ENCODE measurements around the gene UBQLNL.

The UBQLNL gene

GRCh38 chr11:5531053-5531831 lies 14.7 kb upstream of the UBQLNL start:
- no peak for TF ChIP-seq CTCF (IDR thresholded peaks at IDR 0.05; ENCODE audit: insufficient read depth, low read length, missing control alignments)
- no peak overlapping the region for H3K4me3 ChIP-seq (ENCODE audit: low read depth, low read length)
- ChIA-PET CTCF (interaction anchor here (1.2 kb wide), 1 partner anchor 56 kb away, joined by 3 read pairs; no protein-coding TSS in a partner anchor), POLR2A (no interaction called here)
- no peak for DNase-seq (ENCODE audit: low read depth, low spot score)

- H3K4me3 ChIP-seq (ENCODE audit: low read depth, low read length): no peak overlapping the region
- ChIA-PET POLR2A (no interaction called here), CTCF (no interaction called here)
- TF ChIP-seq CTCF (IDR thresholded peaks at IDR 0.05; ENCODE audit: insufficient read depth, low read length, missing control alignments): no peak
- DNase-seq (ENCODE audit: low read depth, low spot score): no peak
Observed at GRCh38 chr11:5528495-5528894, 12.0 kb upstream of the UBQLNL start.

GRCh38 chr11:5527716-5528115 lies 11.2 kb upstream of the UBQLNL start:
- DNase-seq (ENCODE audit: low read depth, low spot score): no peak
- POLR2A ChIA-PET: no interaction called here
- CTCF ChIA-PET: no interaction called here
- H3K4me3 ChIP-seq (ENCODE audit: low read depth, low read length): no peak overlapping the region
- no peak for TF ChIP-seq CTCF (IDR thresholded peaks at IDR 0.05; ENCODE audit: insufficient read depth, low read length, missing control alignments)

GRCh38 chr11:5524756-5525155 lies 8.3 kb upstream of the UBQLNL start:
- no peak overlapping the region for H3K4me3 ChIP-seq (ENCODE audit: low read depth, low read length)
- DNase-seq (ENCODE audit: low read depth, low spot score): no peak
- CTCF ChIA-PET: no interaction called here
- TF ChIP-seq CTCF (IDR thresholded peaks at IDR 0.05; ENCODE audit: insufficient read depth, low read length, missing control alignments): no peak
- POLR2A ChIA-PET: no interaction called here

- DNase-seq (ENCODE audit: low read depth, low spot score): no peak
- POLR2A ChIA-PET: no interaction called here
Observed at GRCh38 chr11:5522308-5522707, 5.8 kb upstream of the UBQLNL start.

GRCh38 chr11:5521540-5521939 lies 5.0 kb upstream of the UBQLNL start:
- H3K4me3 ChIP-seq (ENCODE audit: low read depth, low read length): no peak overlapping the region
- no peak for DNase-seq (ENCODE audit: low read depth, low spot score)
- ChIA-PET CTCF (no interaction called here), POLR2A (no interaction called here)
- TF ChIP-seq CTCF (IDR thresholded peaks at IDR 0.05; ENCODE audit: insufficient read depth, low read length, missing control alignments): no peak

More at GRCh38 chr11:5522308-5522707, 5.8 kb upstream of the UBQLNL start:
- TF ChIP-seq CTCF (IDR thresholded peaks at IDR 0.05; ENCODE audit: insufficient read depth, low read length, missing control alignments): no peak
- H3K4me3 ChIP-seq (ENCODE audit: low read depth, low read length): no peak overlapping the region
- CTCF ChIA-PET: no interaction called here

Measured in AG04449 (cell line).